Measurements from ENCODE around the gene ZNF727. TPM values are rescaled to one million over a fixed set of nuclear protein-coding genes. Genes with fewer than 3 reads are reported as not detected.
A peak's percentile ranks its signal among the peaks of the same experiment; 100 is the strongest.
"Not testable (repeated sequence)": the region's sequence is repeated elsewhere in the genome, so short reads cannot be mapped to it uniquely, and the experiment has no call there.

The ZNF727 gene
- under 1 TPM in 1 of 2 experiments, not detected in 1; 0.21 TPM for total RNA-seq

DNA sequence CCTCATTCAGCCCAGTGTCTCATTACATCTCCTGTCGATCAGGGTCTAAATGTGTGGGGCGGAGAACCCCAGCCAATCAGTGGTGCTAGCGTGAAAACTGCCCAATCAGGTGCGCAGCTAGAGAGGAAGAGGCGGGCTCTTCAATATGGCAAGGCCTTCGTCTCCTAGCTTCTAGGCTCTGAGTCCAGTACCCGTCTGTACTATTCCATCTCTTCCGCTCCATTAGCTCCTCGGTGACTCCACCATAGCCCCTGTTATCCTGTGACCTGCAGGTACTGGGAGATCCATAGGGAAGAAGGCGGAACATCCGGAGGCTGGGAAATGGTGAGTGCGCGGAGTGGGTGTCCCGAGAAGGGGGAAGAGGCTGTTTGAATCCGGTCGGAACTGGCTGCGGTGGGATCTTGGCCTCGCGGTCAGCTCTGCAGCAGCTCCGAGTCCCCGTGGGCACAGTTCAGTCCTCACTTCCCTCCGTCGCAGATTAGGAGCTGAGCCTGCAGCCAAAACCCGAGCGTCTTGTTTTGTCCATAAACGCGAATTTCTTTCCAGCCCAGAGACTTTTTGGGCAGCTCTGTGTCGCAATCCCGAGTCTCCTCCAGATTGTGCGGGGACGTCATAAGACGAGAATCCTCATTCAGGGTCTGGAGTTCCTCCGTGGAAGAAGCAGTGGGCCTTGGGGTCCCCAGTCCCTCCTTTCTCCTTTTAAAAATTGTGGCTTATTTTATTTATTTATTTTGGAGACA is at the start of gene ZNF727:
TSS of gene ZNF727 (plus strand) at position 134 of the 740 bp plus-strand sequence. CDS start at position 322, 188 bp downstream.
- Mint-ChIP-seq H3K27me3 (no peaks in the 10 kb centered on the region), H3K4me3 (peak within 1 kb of the TSS; percentile 43), H3K27ac (no peak within 1 kb of the TSS), H3K9me3 (peaks cover 37% of the 10 kb centered on the region), H3K4me1 (ENCODE audit: low read depth) (no peaks in the 10 kb centered on the region), H3K36me3 (no peaks in the 10 kb centered on the region)
- intact Hi-C loops (cut with micrococcal nuclease): no loop called here
- ChIA-PET POLR2A (no interaction called here), CTCF (no interaction called here)
- peak; percentile 17 for DNase-seq

- Mint-ChIP-seq H3K4me1 (ENCODE audit: low read depth) (no peaks in the 10 kb centered on the region), H3K4me3 (no peak within 1 kb of the TSS), H3K36me3 (peaks cover 3% of the 10 kb centered on the region), H3K27me3 (no peaks in the 10 kb centered on the region), H3K9me3 (peaks cover 33% of the 10 kb centered on the region), H3K27ac (no peak within 1 kb of the TSS)
- CTCF ChIA-PET: no interaction called here
- intact Hi-C loops (cut with micrococcal nuclease): no loop called here
- POLR2A ChIA-PET: no interaction called here
- DNase-seq: no peak
Observed at GRCh38 chr7:63998549-63998948, 46.7 kb upstream of the ZNF727 start, which contains the start of gene ZNF722. Gene ZNF722, plus strand, starts transcription at chr7:63998849. Its CDS starts 113 bp downstream, at chr7:63998962.

DNA sequence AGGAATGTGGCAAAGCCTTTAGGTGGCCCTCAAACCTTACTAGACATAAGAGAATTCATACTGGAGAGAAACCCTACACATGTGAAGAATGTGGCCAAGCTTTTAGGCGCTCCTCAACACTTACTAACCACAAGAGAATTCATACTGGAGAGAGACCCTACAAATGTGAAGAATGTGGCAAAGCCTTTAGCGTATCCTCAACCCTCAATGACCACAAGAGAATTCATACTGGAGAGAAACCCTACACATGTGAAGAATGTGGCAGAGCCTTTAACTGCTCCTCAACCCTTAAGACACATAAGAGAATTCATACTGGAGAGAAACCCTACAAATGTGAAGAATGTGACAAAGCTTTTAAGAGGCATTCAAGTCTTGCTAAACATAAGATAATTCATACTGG is 29.7 kb upstream of the ZNF727 start:
- POLR2A ChIA-PET; DNase-seq; H3K27ac Mint-ChIP-seq; H3K4me1 Mint-ChIP-seq (ENCODE audit: low read depth); intact Hi-C loops (cut with micrococcal nuclease); H3K27me3 Mint-ChIP-seq; H3K4me3 Mint-ChIP-seq; CTCF ChIA-PET: not testable (repeated sequence)
- Mint-ChIP-seq H3K9me3 (peaks cover 71% of the 10 kb centered on the region), H3K36me3 (peaks cover 12% of the 10 kb centered on the region)

DNA sequence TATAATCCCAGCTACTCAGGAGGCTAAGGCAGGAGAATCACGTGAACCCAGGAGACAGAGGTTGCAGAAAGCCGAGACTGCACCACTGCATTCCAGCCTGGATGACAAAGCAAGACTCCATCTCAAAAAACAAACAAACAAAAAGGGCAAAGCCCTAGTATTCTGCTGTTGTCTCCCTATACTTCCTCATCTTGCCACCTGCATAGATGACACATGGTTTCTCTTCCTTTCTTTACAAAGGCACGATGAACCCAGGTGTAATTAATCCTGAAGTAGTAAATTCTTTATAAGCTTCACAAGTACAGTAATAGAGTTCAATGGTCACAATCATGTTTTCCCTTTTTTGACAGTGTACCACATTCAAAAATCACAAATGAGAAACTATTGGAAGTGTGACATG is 9.8 kb upstream of the ZNF727 start:
- ChIA-PET CTCF (no interaction called here), POLR2A (no interaction called here)
- Mint-ChIP-seq H3K4me1 (ENCODE audit: low read depth) (no peaks in the 10 kb centered on the region), H3K27me3 (no peaks in the 10 kb centered on the region), H3K9me3 (peaks cover 74% of the 10 kb centered on the region), H3K36me3 (peaks cover 13% of the 10 kb centered on the region), H3K4me3 (no peak overlapping the region), H3K27ac (no peak overlapping the region)
- intact Hi-C loops (cut with micrococcal nuclease): no loop called here
- DNase-seq: no peak

GRCh38 chr7:64037095-64037494 is 8.1 kb upstream of the ZNF727 start:
- no peak overlapping the region for H3K27ac Mint-ChIP-seq
- no peaks in the 10 kb centered on the region for H3K4me1 Mint-ChIP-seq (ENCODE audit: low read depth)
- H3K4me3 Mint-ChIP-seq: no peak overlapping the region
- intact Hi-C loops (cut with micrococcal nuclease): no loop called here
- POLR2A ChIA-PET: no interaction called here
- H3K9me3 Mint-ChIP-seq: peaks cover 62% of the 10 kb centered on the region
- H3K36me3 Mint-ChIP-seq: peaks cover 9% of the 10 kb centered on the region
- DNase-seq: no peak
- H3K27me3 Mint-ChIP-seq: no peaks in the 10 kb centered on the region
- CTCF ChIA-PET: no interaction called here

- H3K27me3 Mint-ChIP-seq: no peaks in the 10 kb centered on the region
- H3K4me3 Mint-ChIP-seq: no peak overlapping the region
- POLR2A ChIA-PET: no interaction called here
- no peak for DNase-seq
- H3K27ac Mint-ChIP-seq: no peak overlapping the region
- intact Hi-C loops (cut with micrococcal nuclease): no loop called here
- H3K36me3 Mint-ChIP-seq: no peaks in the 10 kb centered on the region
- no peaks in the 10 kb centered on the region for H3K4me1 Mint-ChIP-seq (ENCODE audit: low read depth)
- H3K9me3 Mint-ChIP-seq: peaks cover 38% of the 10 kb centered on the region
- CTCF ChIA-PET: no interaction called here
Observed at GRCh38 chr7:64046041-64046389, 781 bp downstream of the ZNF727 start.

- intact Hi-C loops (cut with micrococcal nuclease): not testable (repeated sequence)
Observed at GRCh38 chr7:64077837-64078698, 32.8 kb downstream of the ZNF727 start.

GRCh38 chr7:64078699-64078994 is 33.4 kb downstream of the ZNF727 start:
- CTCF ChIA-PET: no interaction called here
- Mint-ChIP-seq H3K27ac (no peak overlapping the region), H3K9me3 (peaks cover 84% of the 10 kb centered on the region), H3K27me3 (no peaks in the 10 kb centered on the region), H3K4me3 (no peak overlapping the region), H3K36me3 (peaks cover 40% of the 10 kb centered on the region), H3K4me1 (ENCODE audit: low read depth) (no peaks in the 10 kb centered on the region)
- POLR2A ChIA-PET: no interaction called here
- intact Hi-C loops (cut with micrococcal nuclease): no loop called here
- no peak for DNase-seq

More at GRCh38 chr7:64077837-64078698, 32.8 kb downstream of the ZNF727 start:
- DNase-seq; POLR2A ChIA-PET; H3K27ac Mint-ChIP-seq; CTCF ChIA-PET; H3K27me3 Mint-ChIP-seq; H3K4me3 Mint-ChIP-seq; H3K4me1 Mint-ChIP-seq (ENCODE audit: low read depth): not testable (repeated sequence)
- peaks cover 41% of the 10 kb centered on the region for H3K36me3 Mint-ChIP-seq
- H3K9me3 Mint-ChIP-seq: peaks cover 85% of the 10 kb centered on the region

DNA sequence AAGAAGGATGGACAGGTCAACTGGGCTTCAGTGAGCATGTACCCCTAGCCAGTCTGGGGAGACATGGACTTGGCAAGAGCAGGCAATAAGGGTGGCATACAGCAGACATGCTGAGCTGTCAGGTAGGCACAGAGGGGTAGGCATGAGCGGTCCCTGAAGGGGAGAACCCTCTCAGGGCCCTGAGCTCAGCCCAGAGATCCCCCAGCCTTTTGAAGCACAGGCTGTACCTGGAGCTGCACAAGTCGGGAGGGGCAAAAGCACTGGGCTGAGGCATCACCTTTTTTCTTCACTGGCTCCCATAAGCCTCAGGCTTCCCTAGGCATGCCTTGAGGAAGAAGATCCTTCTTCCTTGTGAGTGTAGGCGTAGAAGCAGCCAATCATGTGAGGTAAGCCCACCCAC is 42.3 kb downstream of the ZNF727 start:
- H3K4me1 Mint-ChIP-seq (ENCODE audit: low read depth): no peaks in the 10 kb centered on the region
- peaks cover 40% of the 10 kb centered on the region for H3K9me3 Mint-ChIP-seq
- intact Hi-C loops (cut with micrococcal nuclease): no loop called here
- ChIA-PET POLR2A (no interaction called here), CTCF (no interaction called here)
- H3K27me3 Mint-ChIP-seq: no peaks in the 10 kb centered on the region
- H3K4me3 Mint-ChIP-seq: no peak overlapping the region
- no peak for DNase-seq
- no peak overlapping the region for H3K27ac Mint-ChIP-seq
- H3K36me3 Mint-ChIP-seq: peaks cover 9% of the 10 kb centered on the region

- CTCF ChIA-PET; POLR2A ChIA-PET; H3K27ac Mint-ChIP-seq; intact Hi-C loops (cut with micrococcal nuclease); DNase-seq; H3K4me1 Mint-ChIP-seq (ENCODE audit: low read depth); H3K27me3 Mint-ChIP-seq; H3K36me3 Mint-ChIP-seq; H3K4me3 Mint-ChIP-seq: not testable (repeated sequence)
- peaks cover 37% of the 10 kb centered on the region for H3K9me3 Mint-ChIP-seq
Observed at GRCh38 chr7:64088863-64089262, 43.6 kb downstream of the ZNF727 start.

Other genes with a start within 250 kb of the ZNF727 start
- not detected for gene ZNF722, start 46.6 kb upstream of the ZNF727 start, total RNA-seq
- not detected for gene ZNF735, start 161.8 kb downstream of the ZNF727 start, total RNA-seq
- gene ZNF679, start 183.0 kb downstream of the ZNF727 start, total RNA-seq: not detected

Measured in activated CD4-positive, alpha-beta memory T cell treated with anti-CD3 and anti-CD28 coated beads for 36 hours (primary cell).